ENCODE measurements around the gene ANKEF1.

- TF ChIP-seq POLR2AphosphoS5 (IDR thresholded peaks at IDR 0.05; ENCODE audit: low read depth, low read length) (no peak), POLR2A (IDR thresholded peaks at IDR 0.05; ENCODE audit: low read depth, low read length) (no peak)
These were observed 55.9 kb downstream of the ANKEF1 start for GRCh38 chr20:10090588-10091166.

Data from GM12892 (cell line).